Stimulated activated CD4-positive, alpha-beta T cell treated with anti-CD3 and anti-CD28 coated beads, Interleukin-1b, Interleukin-23, amount 100 ng/mL, for 48 hours (primary cell): Measurements from ENCODE around the gene JMJD1C.

ENCODE experiments used
- DNase-seq: peaks from one replicate; pipeline ENCODE4 v3.0.0-alpha.2; 2020

The JMJD1C gene

GRCh38 chr10:63281967-63282366 is 183.8 kb downstream of the JMJD1C start:
- DNase-seq = no peak

GRCh38 chr10:63280386-63280785 is 185.4 kb downstream of the JMJD1C start:
- no peak for DNase-seq

- no peak for DNase-seq
These were observed 190.7 kb downstream of the JMJD1C start for GRCh38 chr10:63275094-63275493.

GRCh38 chr10:63273577-63273976 is 192.2 kb downstream of the JMJD1C start:
- no peak for DNase-seq

GRCh38 chr10:63268798-63269503 is 196.8 kb downstream of the JMJD1C start:
- peak; percentile 83 for DNase-seq

- no peak for DNase-seq
These were observed 197.5 kb downstream of the JMJD1C start for GRCh38 chr10:63268149-63268797.

- no peak for DNase-seq
These were observed 198.2 kb downstream of the JMJD1C start for GRCh38 chr10:63267414-63268148.

- DNase-seq = no peak
These were observed 199.1 kb downstream of the JMJD1C start for GRCh38 chr10:63266391-63267316.

GRCh38 chr10:63265683-63266235 is 200.0 kb downstream of the JMJD1C start:
- DNase-seq = no peak

GRCh38 chr10:63265222-63265617 is 200.6 kb downstream of the JMJD1C start:
- peak; percentile 36 for DNase-seq

GRCh38 chr10:63264617-63265221 is 201.1 kb downstream of the JMJD1C start:
- no peak for DNase-seq

- no peak for DNase-seq
These were observed 203.2 kb downstream of the JMJD1C start for GRCh38 chr10:63262430-63263073.

- DNase-seq = no peak
These were observed 204.3 kb downstream of the JMJD1C start for GRCh38 chr10:63261496-63261895.

GRCh38 chr10:63260860-63261251 is 204.9 kb downstream of the JMJD1C start:
- no peak for DNase-seq

GRCh38 chr10:63260103-63260859 is 205.5 kb downstream of the JMJD1C start:
- DNase-seq = no peak

GRCh38 chr10:63258920-63259678 is 206.7 kb downstream of the JMJD1C start:
- DNase-seq = no peak

GRCh38 chr10:63257778-63258177 is 208.0 kb downstream of the JMJD1C start:
- DNase-seq = no peak

- DNase-seq = no peak
These were observed 209.6 kb downstream of the JMJD1C start for GRCh38 chr10:63256009-63256773.

GRCh38 chr10:63255316-63255715 is 210.5 kb downstream of the JMJD1C start:
- DNase-seq = no peak
